SK-N-MC (cell line): Measurements from ENCODE around the gene PLOD1.

Source experiments
- DNase-seq: peaks from one replicate; pipeline ENCODE4 v3.0.0-alpha.2; 2011; ENCODE audit warnings: low read depth, low spot score
- H3K27ac ChIP-seq: fragments of 200-600 bp; sonication (generic); 2 replicates; pipeline ENCODE4 v1.5.1; 2016; ENCODE audit warnings: mixed run types
- H3K36me3 ChIP-seq: fragments of 200-600 bp; sonication (generic); 2 replicates; pipeline ENCODE4 v1.6.1; 2017; ENCODE audit warnings: antibody characterized with exemption, low read length, mixed read lengths; ENCODE audit not compliant: insufficient read depth
- H3K4me3 ChIP-seq: fragments of 200-600 bp; sonication (generic); 2 replicates; pipeline ENCODE4 v1.5.1; 2016
- H3K9ac ChIP-seq: fragments of 200-600 bp; sonication (generic); 2 replicates; pipeline ENCODE4 v1.8.0; 2017; ENCODE audit warnings: mixed run types, mixed read lengths; ENCODE audit not compliant: insufficient read length
- H3K9me3 ChIP-seq: fragments of 200-600 bp; sonication (generic); 2 replicates; pipeline ENCODE4 v1.6.1; 2017; ENCODE audit warnings: low read depth, mild to moderate bottlenecking, antibody characterized with exemption, low read length, moderate library complexity, mixed read lengths
- EZH2 ChIP-seq: fragments of 200-600 bp; sonication (generic); IDR thresholded peaks from one replicate; pipeline ENCODE4 v1.6.1; 2017; ENCODE audit warnings: antibody characterized with exemption
- FOXP2 ChIP-seq: optimal IDR thresholded peaks from 2 replicates; pipeline ENCODE3; 2011; ENCODE audit warnings: mild to moderate bottlenecking, moderate library complexity; ENCODE audit not compliant: insufficient read depth; ENCODE audit errors: extremely low read length, control extremely low read depth
- POLR2AphosphoS5 ChIP-seq: IDR thresholded peaks from 2 replicates; pipeline ENCODE4 v1.6.1; 2012; ENCODE audit warnings: mild to moderate bottlenecking, low read depth, low read length, borderline replicate concordance

Gene PLOD1

DNA sequence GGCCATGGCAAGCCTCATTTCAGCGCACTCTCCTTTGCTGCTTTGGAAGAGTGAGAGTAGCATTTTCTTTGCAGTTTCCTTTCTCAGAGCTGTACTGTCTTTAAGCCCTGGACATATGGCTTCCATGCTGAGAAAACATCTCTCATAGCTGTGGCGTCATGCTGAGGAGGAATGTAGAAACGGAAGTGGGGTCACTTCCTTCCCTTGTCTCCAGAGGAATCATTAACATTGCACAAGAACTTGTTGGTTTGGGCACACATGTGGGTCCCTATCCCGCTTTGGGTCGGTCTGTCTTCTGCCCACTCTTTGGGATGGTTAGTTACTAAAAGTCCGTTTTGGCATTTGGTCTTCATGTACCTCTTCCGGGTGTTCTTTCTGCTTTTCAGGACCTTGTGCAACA, 51.3 kb downstream of the PLOD1 start:
- H3K36me3 ChIP-seq, result peaks cover 40% of the 10 kb centered on the region
- peak overlapping the region; percentile 69 for H3K4me3 ChIP-seq
- H3K9me3 ChIP-seq, result no peaks in the 10 kb centered on the region
- H3K9ac ChIP-seq, result no peak overlapping the region
- peak; percentile 74 for DNase-seq
- no peak for TF ChIP-seq FOXP2
- TF ChIP-seq POLR2AphosphoS5, result no peak
- no peak for TF ChIP-seq EZH2
- peak overlapping the region; percentile 86 for H3K27ac ChIP-seq

DNA sequence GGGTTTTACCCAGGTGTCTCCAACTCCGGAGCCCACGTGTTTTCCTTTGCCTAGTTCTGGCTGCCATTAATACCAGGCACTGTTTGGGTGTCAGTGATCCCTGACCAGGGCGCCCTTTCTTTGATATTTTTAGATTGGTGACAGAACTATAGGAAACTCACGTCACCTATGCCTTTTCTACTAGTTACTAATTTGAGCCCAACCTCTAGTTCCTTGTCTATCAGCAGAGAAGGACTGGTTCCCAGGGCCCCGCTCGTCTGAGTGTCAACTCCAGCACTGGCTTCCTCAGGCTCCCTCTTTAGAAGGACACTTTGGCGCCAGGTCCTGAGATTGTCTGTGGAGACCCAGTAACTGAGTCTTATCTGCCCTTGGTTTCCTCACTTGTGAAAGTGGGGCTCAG, 55.2 kb downstream of the PLOD1 start:
- no peak for DNase-seq
- no peak for TF ChIP-seq EZH2
- Histone ChIP-seq H3K9ac (no peak overlapping the region), H3K9me3 (no peaks in the 10 kb centered on the region), H3K27ac (no peak overlapping the region), H3K4me3 (no peak overlapping the region), H3K36me3 (peaks cover 33% of the 10 kb centered on the region)

DNA sequence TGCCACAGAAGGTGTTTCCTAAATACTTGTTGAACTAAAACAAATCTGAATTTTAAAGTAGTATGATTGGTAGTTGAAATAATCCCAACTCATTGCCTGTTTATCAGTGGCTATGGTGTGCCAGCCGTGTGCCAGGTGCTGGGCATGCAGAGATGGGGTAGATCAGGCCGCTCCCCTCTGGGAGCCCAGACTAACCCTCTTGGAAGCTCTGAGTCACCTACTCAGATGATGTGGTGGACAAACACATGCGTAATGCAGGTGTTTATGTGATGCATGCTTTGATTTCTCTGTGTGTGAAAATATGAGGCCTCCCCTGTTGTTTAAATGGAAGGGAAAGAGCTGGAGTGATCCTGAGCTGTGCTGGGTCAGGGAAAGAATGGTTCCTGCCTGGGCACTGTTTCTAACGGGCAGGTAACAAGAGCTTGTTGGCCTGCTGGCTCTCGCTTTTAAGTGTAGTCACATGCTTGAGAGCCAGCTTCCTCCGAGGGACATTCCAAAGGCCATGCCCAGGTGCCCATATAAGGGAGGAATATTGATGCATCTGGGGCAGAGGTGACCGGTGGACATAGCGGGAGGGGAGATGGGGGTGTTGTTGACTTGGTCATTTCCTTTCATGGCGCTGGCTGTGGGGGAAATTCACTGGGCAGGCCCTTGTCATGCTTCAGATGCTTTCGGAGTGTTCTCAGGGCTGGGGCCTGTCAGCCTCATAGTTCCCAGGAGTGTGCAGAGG, 56.0 kb downstream of the PLOD1 start:
- H3K36me3 ChIP-seq, result peaks cover 37% of the 10 kb centered on the region
- no peak for DNase-seq
- no peaks in the 10 kb centered on the region for H3K9me3 ChIP-seq
- H3K9ac ChIP-seq, result no peak overlapping the region
- no peak overlapping the region for H3K4me3 ChIP-seq
- no peak overlapping the region for H3K27ac ChIP-seq
- TF ChIP-seq POLR2AphosphoS5 (no peak), EZH2 (no peak), FOXP2 (no peak)

DNA sequence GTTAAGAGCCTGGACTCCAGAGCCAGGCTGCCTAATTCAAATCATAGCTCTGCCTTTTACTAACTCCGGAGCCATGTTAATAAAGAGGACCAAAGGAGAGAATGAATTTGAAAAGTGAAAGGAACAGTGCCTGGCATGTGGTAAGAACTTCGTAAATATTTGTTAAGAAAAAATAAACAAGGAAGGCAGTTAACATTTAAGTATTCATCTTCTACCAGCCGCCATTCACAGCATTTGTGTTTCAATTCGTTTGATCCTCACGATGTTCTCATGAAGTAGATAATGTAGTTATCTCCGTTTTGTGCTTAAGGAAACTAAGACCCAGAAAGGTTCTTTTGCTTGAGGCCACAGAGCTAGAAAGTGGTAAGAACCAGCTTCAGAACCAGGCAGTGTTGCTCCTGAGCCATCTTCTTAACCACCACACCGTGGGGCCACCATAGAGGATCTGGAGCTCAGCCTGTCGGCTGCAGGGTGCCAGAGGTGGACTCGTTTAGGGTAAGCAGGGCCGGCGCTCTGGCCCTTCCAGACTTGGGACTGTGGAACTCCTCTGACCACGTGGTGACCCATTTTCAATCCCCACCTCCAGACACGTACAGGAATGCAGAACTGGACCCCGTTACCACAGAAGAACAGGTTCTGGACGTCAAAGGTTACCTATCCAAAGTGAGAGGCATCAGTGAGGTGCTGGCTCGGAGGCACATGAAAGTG, 57.6 kb downstream of the PLOD1 start:
- Histone ChIP-seq H3K9ac (no peak overlapping the region), H3K9me3 (no peaks in the 10 kb centered on the region), H3K27ac (no peak overlapping the region), H3K4me3 (no peak overlapping the region), H3K36me3 (peaks cover 51% of the 10 kb centered on the region)
- no peak for DNase-seq
- TF ChIP-seq POLR2AphosphoS5, result no peak
- no peak for TF ChIP-seq EZH2
- TF ChIP-seq FOXP2, result no peak

DNA sequence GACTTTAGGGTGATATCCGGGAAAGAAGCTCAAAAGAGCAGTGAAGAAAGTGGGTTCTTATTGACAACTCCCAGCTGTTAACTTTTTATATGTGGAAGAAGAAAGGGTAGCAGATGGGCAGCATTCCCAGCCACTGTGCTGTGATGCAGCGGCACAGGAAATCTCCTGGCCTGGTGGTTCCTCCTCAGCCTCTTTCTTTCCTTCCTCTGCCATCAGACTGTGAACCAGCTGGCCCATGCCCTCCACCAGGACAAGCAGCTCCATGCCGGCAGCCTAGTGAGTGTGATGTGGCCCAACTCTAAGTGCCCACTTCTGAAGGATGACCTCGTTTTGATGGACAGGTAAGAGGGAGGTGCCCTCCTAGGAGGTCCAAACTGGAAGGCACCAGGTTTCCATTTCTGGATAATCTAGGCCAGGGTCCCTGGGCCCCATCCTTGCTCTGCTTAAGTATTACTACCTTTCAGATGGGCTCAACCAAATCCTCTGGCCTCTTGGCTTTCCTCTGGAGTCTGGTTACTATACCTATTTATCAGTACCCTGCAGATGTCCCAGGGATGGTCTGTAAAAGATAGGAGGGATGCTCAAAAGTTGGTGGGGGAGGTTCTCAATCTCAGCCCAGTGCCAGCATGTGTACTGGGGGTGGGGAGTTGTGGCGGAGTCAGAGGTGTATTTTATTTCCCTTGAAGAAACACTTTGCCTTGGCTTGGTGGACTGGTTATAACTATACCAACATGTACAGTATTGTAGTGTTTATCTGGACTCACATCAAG, 62.7 kb downstream of the PLOD1 start:
- no peak overlapping the region for H3K4me3 ChIP-seq
- H3K27ac ChIP-seq, result no peak overlapping the region
- TF ChIP-seq POLR2AphosphoS5 (no peak), EZH2 (no peak), FOXP2 (no peak)
- H3K36me3 ChIP-seq, result peaks cover 68% of the 10 kb centered on the region
- H3K9me3 ChIP-seq, result no peaks in the 10 kb centered on the region
- no peak overlapping the region for H3K9ac ChIP-seq
- no peak for DNase-seq

DNA sequence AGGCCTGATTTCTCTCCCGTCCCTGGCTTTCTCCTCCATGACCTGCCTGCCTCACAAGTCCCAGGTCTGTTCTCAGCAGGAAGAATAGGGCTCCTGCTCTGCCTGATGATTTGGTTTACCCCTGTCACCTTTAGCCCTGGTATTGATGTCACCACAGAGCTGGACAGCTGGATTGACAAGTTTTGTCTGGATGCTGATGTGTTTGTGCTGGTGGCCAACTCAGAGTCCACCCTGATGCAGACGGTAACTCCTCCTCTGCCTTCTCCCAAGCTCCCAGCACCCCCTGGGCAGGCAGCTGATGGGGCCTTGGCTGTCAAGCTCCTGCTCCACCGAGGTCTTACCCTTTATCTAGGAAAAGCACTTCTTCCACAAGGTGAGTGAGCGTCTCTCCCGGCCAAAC, 64.1 kb downstream of the PLOD1 start:
- H3K36me3 ChIP-seq, result peaks cover 72% of the 10 kb centered on the region
- no peak overlapping the region for H3K27ac ChIP-seq
- H3K9ac ChIP-seq, result no peak overlapping the region
- no peak for TF ChIP-seq FOXP2
- TF ChIP-seq EZH2, result no peak
- TF ChIP-seq POLR2AphosphoS5, result no peak
- no peak for DNase-seq
- H3K9me3 ChIP-seq, result no peaks in the 10 kb centered on the region
- no peak overlapping the region for H3K4me3 ChIP-seq

DNA sequence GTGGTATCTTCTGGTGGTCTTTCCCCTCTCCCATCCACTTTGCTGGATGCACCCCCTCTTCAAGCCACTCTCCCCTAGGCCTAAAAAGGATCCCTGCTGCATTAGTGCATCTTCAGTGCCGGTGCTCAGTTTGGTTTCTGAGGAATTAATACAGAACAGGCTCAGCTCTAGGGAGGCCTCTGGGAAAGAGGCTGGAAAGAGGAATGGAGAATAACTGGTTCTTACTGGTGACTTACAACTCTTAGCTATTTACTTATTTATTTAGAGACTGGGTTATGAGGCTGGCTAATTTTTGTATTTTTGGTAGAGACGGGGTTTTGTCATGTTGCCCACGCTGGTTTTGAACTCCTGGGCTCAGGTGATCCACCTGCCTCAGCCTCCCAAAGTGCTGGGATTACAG, 64.7 kb downstream of the PLOD1 start:
- Histone ChIP-seq H3K27ac (no peak overlapping the region), H3K36me3 (peaks cover 72% of the 10 kb centered on the region), H3K9ac (no peak overlapping the region), H3K9me3 (no peaks in the 10 kb centered on the region), H3K4me3 (no peak overlapping the region)
- no peak for DNase-seq
- TF ChIP-seq POLR2AphosphoS5, result no peak

DNA sequence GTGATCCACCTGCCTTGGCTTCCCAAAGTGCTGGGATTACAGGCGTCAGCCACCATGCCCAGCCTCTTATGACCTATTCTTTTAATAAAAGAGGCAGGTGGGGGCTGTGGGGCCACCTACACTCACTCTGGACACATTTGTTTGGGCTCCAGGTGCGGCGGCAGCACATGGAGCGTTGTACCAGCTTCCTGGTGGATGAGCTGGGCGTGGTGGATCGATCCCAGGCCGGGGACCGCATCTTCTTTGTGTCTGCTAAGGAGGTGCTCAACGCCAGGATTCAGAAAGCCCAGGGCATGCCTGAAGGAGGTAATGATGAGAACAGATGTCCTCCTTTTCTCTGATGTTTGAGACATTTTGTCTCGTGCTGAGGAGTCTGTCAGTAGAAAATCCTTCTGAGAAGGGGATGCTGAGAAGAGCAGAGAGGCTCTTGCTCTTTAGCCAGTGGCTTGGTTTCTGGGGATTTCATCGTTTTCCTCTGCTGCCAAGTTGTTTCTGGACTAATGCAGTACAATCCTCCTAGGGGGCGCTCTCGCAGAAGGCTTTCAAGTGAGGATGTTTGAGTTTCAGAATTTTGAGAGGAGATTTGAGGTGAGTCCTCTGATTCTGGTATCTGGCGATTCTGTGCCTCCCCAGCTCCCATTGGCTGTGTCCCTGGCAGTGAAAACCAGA, 66.9 kb downstream of the PLOD1 start:
- Histone ChIP-seq H3K9ac (peak overlapping the region; percentile 26), H3K36me3 (peaks cover 75% of the 10 kb centered on the region), H3K9me3 (no peaks in the 10 kb centered on the region), H3K27ac (peak overlapping the region; percentile 62; the same call in 1 of the 2 replicates), H3K4me3 (no peak overlapping the region)
- peak; percentile 45 for DNase-seq
- TF ChIP-seq FOXP2, result no peak
